ENCODE results near the gene TTC39A. TPM values are rescaled to one million over a fixed set of nuclear protein-coding genes. Genes with fewer than 3 reads are reported as not detected.

Gene TTC39A
- total and polyA plus RNA-seq, 5 experiments from 2014 or later, result 0.19 TPM; not detected in 4

- DNase-seq, result no peak
- Mint-ChIP-seq H3K27me3 (peaks cover 31 to 47% (median 33%) of the 10 kb centered on the region in 5 donors), H3K4me1 (peaks cover 4 to 8% (median 8%) of the 10 kb centered on the region in 4 donors), H3K4me3 (peak overlapping the region in 1 of 10 donors; percentile 43), H3K9me3 (no peaks in the 10 kb centered on the region), H3K27ac (no peak overlapping the region), H3K36me3 (no peaks in the 10 kb centered on the region)
- ATAC-seq, result no peak
- POLR2A ChIA-PET, result no interaction called here
Observed at GRCh38 chr1:51346086-51346942, 16.0 kb upstream of the TTC39A start.

- POLR2A ChIA-PET, result no interaction called here
- no peak for ATAC-seq
- Mint-ChIP-seq H3K9me3 (no peaks in the 10 kb centered on the region), H3K36me3 (no peaks in the 10 kb centered on the region), H3K4me1 (peaks cover 4 to 8% (median 8%) of the 10 kb centered on the region in 4 donors), H3K27ac (no peak overlapping the region), H3K27me3 (peaks cover 31 to 52% (median 35%) of the 10 kb centered on the region in 5 donors), H3K4me3 (no peak overlapping the region)
- no peak for DNase-seq
Observed at GRCh38 chr1:51345300-51345687, 14.9 kb upstream of the TTC39A start.

GRCh38 chr1:51344602-51345299 is 14.4 kb upstream of the TTC39A start:
- DNase-seq, result no peak
- Mint-ChIP-seq H3K36me3 (no peaks in the 10 kb centered on the region), H3K4me3 (no peak overlapping the region), H3K27me3 (peaks cover 34 to 58% (median 36%) of the 10 kb centered on the region in 5 donors), H3K4me1 (peaks cover 4 to 8% (median 8%) of the 10 kb centered on the region in 4 donors), H3K27ac (no peak overlapping the region), H3K9me3 (no peaks in the 10 kb centered on the region)
- no peak for ATAC-seq
- POLR2A ChIA-PET, result no interaction called here

GRCh38 chr1:51344276-51344601 is 13.9 kb upstream of the TTC39A start:
- Mint-ChIP-seq H3K27ac (peak overlapping the region in 1 of 10 donors; percentile 13), H3K4me3 (peak overlapping the region in 4 of 10 donors; percentile 15 to 45 (median 41)), H3K4me1 (peaks cover 4 to 8% (median 8%) of the 10 kb centered on the region in 4 donors), H3K27me3 (peaks cover 34 to 63% (median 39%) of the 10 kb centered on the region in 5 donors), H3K36me3 (no peaks in the 10 kb centered on the region), H3K9me3 (no peaks in the 10 kb centered on the region)
- ATAC-seq (no peak), DNase-seq (no peak)
- POLR2A ChIA-PET, result no interaction called here

GRCh38 chr1:51343624-51344023 is 13.3 kb upstream of the TTC39A start:
- Mint-ChIP-seq H3K4me3 (peak overlapping the region in 4 of 10 donors; percentile 1 to 44 (median 12)), H3K4me1 (peaks cover 4 to 8% (median 8%) of the 10 kb centered on the region in 4 donors), H3K27me3 (peaks cover 34 to 69% (median 45%) of the 10 kb centered on the region in 5 donors), H3K36me3 (no peaks in the 10 kb centered on the region), H3K9me3 (no peaks in the 10 kb centered on the region), H3K27ac (no peak overlapping the region)
- POLR2A ChIA-PET, result no interaction called here
- ATAC-seq (no peak), DNase-seq (no peak)

GRCh38 chr1:51342591-51343206 is 12.3 kb upstream of the TTC39A start:
- no peak for DNase-seq
- Mint-ChIP-seq H3K4me3 (no peak overlapping the region), H3K36me3 (no peaks in the 10 kb centered on the region), H3K9me3 (no peaks in the 10 kb centered on the region), H3K27ac (peak overlapping the region in 1 of 10 donors; percentile 51), H3K27me3 (peaks cover 36 to 78% (median 49%) of the 10 kb centered on the region in 5 donors), H3K4me1 (peaks cover 4 to 8% (median 8%) of the 10 kb centered on the region in 4 donors)
- ATAC-seq, result no peak
- POLR2A ChIA-PET, result no interaction called here

- H3K27ac Mint-ChIP-seq, result no peak overlapping the region
- no peak overlapping the region for H3K4me3 Mint-ChIP-seq
- ATAC-seq, result no peak
- H3K36me3 Mint-ChIP-seq, result no peaks in the 10 kb centered on the region
- POLR2A ChIA-PET, result no interaction called here
- DNase-seq, result no peak
- peaks cover 4 to 8% (median 8%) of the 10 kb centered on the region in 4 donors for H3K4me1 Mint-ChIP-seq
- peaks cover 37 to 80% (median 51%) of the 10 kb centered on the region in 5 donors for H3K27me3 Mint-ChIP-seq
- no peaks in the 10 kb centered on the region for H3K9me3 Mint-ChIP-seq
Observed at GRCh38 chr1:51341876-51342496, 11.6 kb upstream of the TTC39A start.

GRCh38 chr1:51340380-51340779 is 10.0 kb upstream of the TTC39A start:
- peaks cover 27 to 66% (median 48%) of the 10 kb centered on the region in 5 donors for H3K27me3 Mint-ChIP-seq
- H3K36me3 Mint-ChIP-seq, result no peaks in the 10 kb centered on the region
- no peak for DNase-seq
- POLR2A ChIA-PET, result no interaction called here
- H3K4me1 Mint-ChIP-seq, result peaks cover 4 to 8% (median 6%) of the 10 kb centered on the region in 4 donors
- H3K9me3 Mint-ChIP-seq, result no peaks in the 10 kb centered on the region
- H3K27ac Mint-ChIP-seq, result no peak overlapping the region
- no peak for ATAC-seq
- H3K4me3 Mint-ChIP-seq, result no peak overlapping the region

- no peaks in the 10 kb centered on the region for H3K36me3 Mint-ChIP-seq
- no peak overlapping the region for H3K4me3 Mint-ChIP-seq
- no peaks in the 10 kb centered on the region for H3K4me1 Mint-ChIP-seq
- DNase-seq, result no peak
- H3K27ac Mint-ChIP-seq, result no peak overlapping the region
- H3K9me3 Mint-ChIP-seq, result no peaks in the 10 kb centered on the region
- peaks cover 9 to 41% (median 23%) of the 10 kb centered on the region in 5 donors for H3K27me3 Mint-ChIP-seq
- POLR2A ChIA-PET, result no interaction called here
- ATAC-seq, result no peak
Observed at GRCh38 chr1:51336711-51337110, 6.3 kb upstream of the TTC39A start.

- H3K4me1 Mint-ChIP-seq, result peaks cover 3 to 4% (median 3%) of the 10 kb centered on the region in 4 donors
- DNase-seq (no peak), ATAC-seq (no peak)
- no peak overlapping the region for H3K4me3 Mint-ChIP-seq
- H3K36me3 Mint-ChIP-seq, result no peaks in the 10 kb centered on the region
- H3K9me3 Mint-ChIP-seq, result no peaks in the 10 kb centered on the region
- H3K27ac Mint-ChIP-seq, result no peak overlapping the region
- peaks cover 12 to 44% (median 25%) of the 10 kb centered on the region in 5 donors for H3K27me3 Mint-ChIP-seq
- POLR2A ChIA-PET, result no interaction called here
Observed at GRCh38 chr1:51336004-51336403, 5.6 kb upstream of the TTC39A start.

GRCh38 chr1:51331206-51332100 is 1.1 kb upstream of the TTC39A start:
- Mint-ChIP-seq H3K4me3 (peak overlapping the region; percentile 66 to 94 (median 80)), H3K27ac (no peak overlapping the region), H3K36me3 (no peaks in the 10 kb centered on the region), H3K4me1 (peaks cover 3 to 10% (median 6%) of the 10 kb centered on the region in 4 donors), H3K27me3 (peaks cover 20 to 36% (median 28%) of the 10 kb centered on the region in 5 donors), H3K9me3 (peaks cover 0 to 3% (median 0%) of the 10 kb centered on the region in 9 donors)
- DNase-seq (no peak), ATAC-seq (no peak)
- POLR2A ChIA-PET, result no interaction called here
